Brain microvascular endothelial cell (primary cell): ENCODE data around the gene EVI2A.

Source experiments
- DNase-seq: peaks from one replicate; pipeline ENCODE4 v3.0.0-alpha.2; 2020
- H3K27ac ChIP-seq: fragments of 250-450 bp; sonication (Bioruptor Pico); 2 replicates; pipeline ENCODE4 v1.5.1; 2020; ENCODE audit warnings: mild to moderate bottlenecking, moderate library complexity
- H3K27me3 ChIP-seq: fragments of 250-450 bp; sonication (Bioruptor Pico); replicated peaks from 2 replicates; pipeline ENCODE4 v1.5.1; 2020; ENCODE audit warnings: mild to moderate bottlenecking
- H3K36me3 ChIP-seq: fragments of 250-450 bp; sonication (Bioruptor Pico); replicated peaks from 2 replicates; pipeline ENCODE4 v1.5.1; 2020; ENCODE audit warnings: mild to moderate bottlenecking
- H3K4me3 ChIP-seq: 2 replicates; pipeline ENCODE4 v1.5.1; 2011; ENCODE audit warnings: low read depth, mild to moderate bottlenecking, control low read depth, low read length, moderate library complexity
- in situ Hi-C: cut with HindIII; loops from 2 replicates; pipeline ENCODE4 v1.10.0; 2017; ENCODE audit warnings: low sequenced_read_pairs, low pct_ligation_motif_present
- TF ChIP-seq, protein P1 (sequence below): IDR thresholded peaks from 2 replicates; pipeline ENCODE4 v1.5.1; 2011; ENCODE audit warnings: low read depth, mild to moderate bottlenecking, moderate library complexity, low read length, control low read depth, inconsistent platforms; ENCODE audit errors: missing control alignments

Gene EVI2A

DNA sequence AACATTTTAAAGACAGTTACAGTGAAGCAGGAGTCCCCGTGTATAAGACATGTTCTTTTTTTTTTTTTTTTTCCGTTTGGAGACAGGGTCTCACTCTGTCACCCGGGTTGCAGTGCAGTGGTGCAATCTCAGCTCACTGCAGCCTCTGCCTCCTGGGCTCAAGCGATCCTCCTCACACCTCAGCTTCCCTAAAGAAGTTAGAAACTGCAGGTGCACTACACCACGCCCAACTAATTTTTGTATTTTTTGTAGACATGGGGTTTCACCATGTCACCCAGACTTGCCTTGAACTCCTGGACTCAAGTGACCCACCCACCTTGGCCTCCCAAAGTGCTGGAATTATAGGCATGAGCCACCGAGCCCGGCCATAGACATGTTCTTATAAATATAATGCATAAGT is 10.5 kb downstream of the EVI2A start:
- H3K27ac ChIP-seq: no peak overlapping the region
- TF ChIP-seq, protein P1, sequence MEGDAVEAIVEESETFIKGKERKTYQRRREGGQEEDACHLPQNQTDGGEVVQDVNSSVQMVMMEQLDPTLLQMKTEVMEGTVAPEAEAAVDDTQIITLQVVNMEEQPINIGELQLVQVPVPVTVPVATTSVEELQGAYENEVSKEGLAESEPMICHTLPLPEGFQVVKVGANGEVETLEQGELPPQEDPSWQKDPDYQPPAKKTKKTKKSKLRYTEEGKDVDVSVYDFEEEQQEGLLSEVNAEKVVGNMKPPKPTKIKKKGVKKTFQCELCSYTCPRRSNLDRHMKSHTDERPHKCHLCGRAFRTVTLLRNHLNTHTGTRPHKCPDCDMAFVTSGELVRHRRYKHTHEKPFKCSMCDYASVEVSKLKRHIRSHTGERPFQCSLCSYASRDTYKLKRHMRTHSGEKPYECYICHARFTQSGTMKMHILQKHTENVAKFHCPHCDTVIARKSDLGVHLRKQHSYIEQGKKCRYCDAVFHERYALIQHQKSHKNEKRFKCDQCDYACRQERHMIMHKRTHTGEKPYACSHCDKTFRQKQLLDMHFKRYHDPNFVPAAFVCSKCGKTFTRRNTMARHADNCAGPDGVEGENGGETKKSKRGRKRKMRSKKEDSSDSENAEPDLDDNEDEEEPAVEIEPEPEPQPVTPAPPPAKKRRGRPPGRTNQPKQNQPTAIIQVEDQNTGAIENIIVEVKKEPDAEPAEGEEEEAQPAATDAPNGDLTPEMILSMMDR: no peak
- H3K27me3 ChIP-seq: no peaks in the 10 kb centered on the region
- no peak for DNase-seq
- in situ Hi-C loops: no loop called here
- H3K36me3 ChIP-seq: no peaks in the 10 kb centered on the region
- H3K4me3 ChIP-seq: no peak overlapping the region

DNA sequence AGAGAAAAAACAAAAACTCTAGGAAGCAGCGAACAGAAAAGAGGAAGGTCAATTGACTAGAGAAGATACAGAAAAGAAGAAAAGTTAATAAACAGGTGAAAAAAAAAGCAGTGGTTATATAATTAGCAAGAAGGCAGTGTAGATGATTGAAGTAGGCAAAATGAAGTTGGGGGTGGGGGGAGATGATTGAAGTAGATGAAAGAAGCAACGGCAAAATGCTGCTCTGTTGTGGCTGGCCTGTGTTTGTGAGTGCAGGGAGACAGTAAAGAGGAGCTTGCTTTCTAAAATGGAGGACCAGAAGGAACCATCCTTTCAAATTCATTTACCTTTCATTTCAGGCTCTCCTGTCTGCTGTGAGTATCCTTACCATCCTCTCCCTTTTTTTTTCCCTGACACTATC is 11.2 kb downstream of the EVI2A start:
- H3K4me3 ChIP-seq: no peak overlapping the region
- no peaks in the 10 kb centered on the region for H3K36me3 ChIP-seq
- no peak for DNase-seq
- TF ChIP-seq, protein P1: no peak
- no peak overlapping the region for H3K27ac ChIP-seq
- no peaks in the 10 kb centered on the region for H3K27me3 ChIP-seq
- in situ Hi-C loops: no loop called here

DNA sequence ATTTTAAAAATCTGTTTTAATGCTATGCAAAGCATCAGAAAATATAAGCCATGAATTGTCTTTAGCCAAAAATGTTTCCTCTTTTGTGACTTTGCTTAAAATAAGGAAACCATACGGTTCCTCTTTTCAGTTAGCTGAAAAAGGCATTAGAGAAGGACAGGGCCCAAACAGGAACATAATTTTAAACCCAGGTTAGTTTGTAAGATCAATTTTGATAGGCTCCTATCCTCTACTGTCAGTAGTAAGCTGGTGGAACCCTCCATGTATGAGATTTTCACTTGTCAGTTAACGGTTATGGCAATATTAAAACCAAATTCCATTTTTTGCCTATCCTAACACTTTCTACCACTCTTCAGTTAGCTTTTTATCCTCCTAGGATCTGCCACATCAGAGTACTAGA is 11.9 kb downstream of the EVI2A start:
- TF ChIP-seq, protein P1: no peak
- no peak for DNase-seq
- no peaks in the 10 kb centered on the region for H3K36me3 ChIP-seq
- H3K27me3 ChIP-seq: no peaks in the 10 kb centered on the region
- in situ Hi-C loops: no loop called here
- H3K27ac ChIP-seq: no peak overlapping the region
- no peak overlapping the region for H3K4me3 ChIP-seq

DNA sequence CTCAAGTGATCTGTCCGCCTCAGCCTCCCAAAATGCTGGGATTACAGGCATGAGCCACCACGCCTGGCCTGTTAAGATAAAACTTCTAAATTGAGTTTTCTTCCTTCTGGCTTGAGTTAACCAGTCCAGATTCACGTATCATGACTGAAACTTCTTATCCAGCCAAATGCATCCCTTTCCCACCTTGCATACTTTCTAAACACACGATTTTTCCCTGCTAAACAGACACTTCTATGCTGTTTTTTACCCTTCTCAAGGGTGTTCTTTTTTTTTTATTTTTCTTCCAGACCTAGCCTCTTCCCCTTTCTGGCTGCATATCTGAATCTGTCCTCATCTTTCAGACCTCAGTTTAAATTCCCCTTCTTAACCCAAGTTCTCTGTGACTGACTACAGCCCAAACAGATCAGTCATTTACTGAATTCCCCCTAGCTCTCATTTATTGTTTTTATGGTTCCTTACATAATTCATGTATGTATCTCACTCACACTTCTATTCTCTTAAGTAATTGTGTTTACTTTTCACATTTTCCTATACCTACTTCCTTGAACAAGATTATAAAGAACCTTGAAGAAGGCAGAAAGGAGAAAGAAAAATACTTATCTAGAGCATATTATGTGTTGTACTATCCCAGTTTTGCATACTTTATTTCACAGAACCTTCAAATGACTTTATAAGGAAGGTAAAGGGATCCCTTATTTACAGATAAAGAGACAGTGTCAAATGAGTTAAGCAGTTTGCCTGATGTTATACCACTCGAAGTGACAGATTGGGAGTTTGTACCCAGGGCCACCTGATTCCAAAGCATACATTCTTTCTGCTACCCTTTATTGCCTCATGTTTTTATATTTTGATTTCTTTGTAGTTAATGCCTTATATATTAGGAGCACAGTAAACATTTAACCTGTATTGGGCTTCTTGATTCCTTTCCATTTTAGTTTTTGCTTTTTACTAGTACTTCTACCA is 12.8 kb downstream of the EVI2A start:
- TF ChIP-seq, protein P1: no peak
- Histone ChIP-seq H3K27me3 (no peaks in the 10 kb centered on the region), H3K27ac (no peak overlapping the region), H3K36me3 (no peaks in the 10 kb centered on the region), H3K4me3 (no peak overlapping the region)
- no peak for DNase-seq
- in situ Hi-C loops: no loop called here

DNA sequence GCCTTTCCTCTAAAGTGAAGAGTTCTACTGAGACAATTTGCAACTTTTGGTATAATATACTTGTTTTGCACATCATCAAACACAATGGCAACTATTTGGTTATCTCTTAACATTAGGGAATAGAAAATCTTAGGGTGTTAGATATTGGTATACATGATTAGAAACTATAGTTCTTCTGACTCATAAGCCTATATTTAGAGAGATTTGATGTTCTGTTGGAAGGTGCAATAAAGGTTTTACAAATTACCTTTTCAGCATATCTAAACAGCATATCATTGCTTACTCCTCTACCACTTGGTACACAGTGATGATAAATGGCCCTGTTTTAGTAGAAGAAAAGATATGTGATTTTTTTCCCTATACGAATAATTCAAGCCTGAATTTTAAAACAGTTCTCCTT is 13.8 kb downstream of the EVI2A start:
- no peaks in the 10 kb centered on the region for H3K27me3 ChIP-seq
- H3K36me3 ChIP-seq: no peaks in the 10 kb centered on the region
- no peak overlapping the region for H3K4me3 ChIP-seq
- DNase-seq: no peak
- no peak overlapping the region for H3K27ac ChIP-seq
- TF ChIP-seq, protein P1: no peak
- in situ Hi-C loops: no loop called here

DNA sequence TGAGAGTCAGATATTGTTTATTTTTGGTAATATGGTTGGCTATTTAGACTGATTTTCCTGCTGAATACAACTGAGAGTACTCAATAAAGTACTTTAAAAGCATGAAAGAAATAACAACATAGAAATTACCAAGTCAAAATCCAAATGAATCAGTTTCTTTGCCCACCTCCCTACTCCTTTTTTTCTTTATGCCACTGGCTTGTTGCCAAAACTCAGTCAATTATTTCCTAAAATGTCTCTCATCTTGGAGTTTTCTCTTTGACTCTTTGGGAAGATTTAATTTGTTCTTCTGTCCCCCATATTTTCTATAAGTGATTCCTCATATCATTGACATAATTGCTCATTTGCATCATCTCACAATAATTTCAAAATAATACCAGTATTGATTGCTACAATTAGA is 21.8 kb downstream of the EVI2A start:
- Histone ChIP-seq H3K36me3 (no peaks in the 10 kb centered on the region), H3K4me3 (no peak overlapping the region), H3K27ac (no peak overlapping the region), H3K27me3 (no peaks in the 10 kb centered on the region)
- no peak for DNase-seq
- TF ChIP-seq, protein P1: no peak
- in situ Hi-C loops: no loop called here
